ENCODE data around the gene RGS14.

RGS14 gene

GRCh38 chr5:177325868-177326381 lies 31.8 kb upstream of the RGS14 start:
- H3F3A ChIP-seq (ENCODE audit: insufficient read depth, low read length), result no peaks in the 10 kb centered on the region
- no peaks in the 10 kb centered on the region for H3K27me3 ChIP-seq (replicated peaks; ENCODE audit: insufficient read depth, low read length)
- H3K9me3 ChIP-seq (replicated peaks; ENCODE audit: insufficient read depth, low read length), result no peaks in the 10 kb centered on the region
- H3K9me2 ChIP-seq (replicated peaks; ENCODE audit: insufficient read depth, low read length), result no peaks in the 10 kb centered on the region
- DNase-seq, result no peak
- H3K79me2 ChIP-seq (ENCODE audit: low read length), result no peaks in the 10 kb centered on the region
- no peaks in the 10 kb centered on the region for H3K4me1 ChIP-seq (ENCODE audit: low read length)
- no peak overlapping the region for H3K9ac ChIP-seq (ENCODE audit: low read length)
- H2AFZ ChIP-seq (ENCODE audit: low read length), result no peak overlapping the region
- no peak for TF ChIP-seq EZH2phosphoT487 (IDR thresholded peaks at IDR 0.05; ENCODE audit: low read length)
- no peak for TF ChIP-seq CTCF (IDR thresholded peaks at IDR 0.05; ENCODE audit: low read length)
- no peak for TF ChIP-seq EZH2 (optimal IDR thresholded peaks at IDR 0.05; ENCODE audit: low read depth, low read length)
- H3K27ac ChIP-seq (ENCODE audit: low read length), result no peak overlapping the region
- no peak overlapping the region for H3K4me3 ChIP-seq (ENCODE audit: low read length)
- no peaks in the 10 kb centered on the region for H4K20me1 ChIP-seq (ENCODE audit: insufficient read depth, low read length)
- H3K36me3 ChIP-seq (replicated peaks; ENCODE audit: insufficient read depth, low read length), result no peaks in the 10 kb centered on the region
- no peak overlapping the region for H3K4me2 ChIP-seq (ENCODE audit: low read depth, low read length)

- no peaks in the 10 kb centered on the region for H3K36me3 ChIP-seq (replicated peaks; ENCODE audit: insufficient read depth, low read length)
- no peak overlapping the region for H3K9ac ChIP-seq (ENCODE audit: low read length)
- H3K27me3 ChIP-seq (replicated peaks; ENCODE audit: insufficient read depth, low read length), result no peaks in the 10 kb centered on the region
- H3K9me3 ChIP-seq (replicated peaks; ENCODE audit: insufficient read depth, low read length), result no peaks in the 10 kb centered on the region
- H3K9me2 ChIP-seq (replicated peaks; ENCODE audit: insufficient read depth, low read length), result no peaks in the 10 kb centered on the region
- no peak overlapping the region for H2AFZ ChIP-seq (ENCODE audit: low read length)
- H3K79me2 ChIP-seq (ENCODE audit: low read length), result no peaks in the 10 kb centered on the region
- TF ChIP-seq EZH2phosphoT487 (IDR thresholded peaks at IDR 0.05; ENCODE audit: low read length) (no peak), EZH2 (optimal IDR thresholded peaks at IDR 0.05; ENCODE audit: low read depth, low read length) (no peak), CTCF (IDR thresholded peaks at IDR 0.05; ENCODE audit: low read length) (no peak)
- H4K20me1 ChIP-seq (ENCODE audit: insufficient read depth, low read length), result no peaks in the 10 kb centered on the region
- DNase-seq, result no peak
- H3K4me1 ChIP-seq (ENCODE audit: low read length), result no peaks in the 10 kb centered on the region
- no peaks in the 10 kb centered on the region for H3F3A ChIP-seq (ENCODE audit: insufficient read depth, low read length)
- H3K27ac ChIP-seq (ENCODE audit: low read length), result no peak overlapping the region
- no peak overlapping the region for H3K4me2 ChIP-seq (ENCODE audit: low read depth, low read length)
- H3K4me3 ChIP-seq (ENCODE audit: low read length), result no peak overlapping the region
These were observed 29.9 kb upstream of the RGS14 start for GRCh38 chr5:177327539-177328522.

GRCh38 chr5:177328545-177329231 lies 29.0 kb upstream of the RGS14 start:
- H3K36me3 ChIP-seq (replicated peaks; ENCODE audit: insufficient read depth, low read length), result 0 out of 2 replicates have a peak, but pooled peaks cover 1% of the 10 kb centered on the region
- no peaks in the 10 kb centered on the region for H3F3A ChIP-seq (ENCODE audit: insufficient read depth, low read length)
- H4K20me1 ChIP-seq (ENCODE audit: insufficient read depth, low read length), result no peaks in the 10 kb centered on the region
- H3K4me2 ChIP-seq (ENCODE audit: low read depth, low read length), result no peak overlapping the region
- no peak overlapping the region for H3K27ac ChIP-seq (ENCODE audit: low read length)
- no peaks in the 10 kb centered on the region for H3K4me1 ChIP-seq (ENCODE audit: low read length)
- no peaks in the 10 kb centered on the region for H3K9me3 ChIP-seq (replicated peaks; ENCODE audit: insufficient read depth, low read length)
- no peak overlapping the region for H2AFZ ChIP-seq (ENCODE audit: low read length)
- H3K27me3 ChIP-seq (replicated peaks; ENCODE audit: insufficient read depth, low read length), result no peaks in the 10 kb centered on the region
- H3K79me2 ChIP-seq (ENCODE audit: low read length), result no peaks in the 10 kb centered on the region
- no peak overlapping the region for H3K9ac ChIP-seq (ENCODE audit: low read length)
- H3K4me3 ChIP-seq (ENCODE audit: low read length), result no peak overlapping the region
- no peak for DNase-seq
- TF ChIP-seq EZH2phosphoT487 (IDR thresholded peaks at IDR 0.05; ENCODE audit: low read length), result no peak
- TF ChIP-seq CTCF (IDR thresholded peaks at IDR 0.05; ENCODE audit: low read length), result no peak
- no peak for TF ChIP-seq EZH2 (optimal IDR thresholded peaks at IDR 0.05; ENCODE audit: low read depth, low read length)
- no peaks in the 10 kb centered on the region for H3K9me2 ChIP-seq (replicated peaks; ENCODE audit: insufficient read depth, low read length)

Data from MM.1S (cell line).